ENCODE measurements around the gene CA11. TPM values are rescaled to one million over a fixed set of nuclear protein-coding genes. Genes with fewer than 3 reads are reported as not detected.

Gene CA11
- polyA plus RNA-seq, 5 donors = 3.8 to 7.5 (median 5.7) TPM

DNA sequence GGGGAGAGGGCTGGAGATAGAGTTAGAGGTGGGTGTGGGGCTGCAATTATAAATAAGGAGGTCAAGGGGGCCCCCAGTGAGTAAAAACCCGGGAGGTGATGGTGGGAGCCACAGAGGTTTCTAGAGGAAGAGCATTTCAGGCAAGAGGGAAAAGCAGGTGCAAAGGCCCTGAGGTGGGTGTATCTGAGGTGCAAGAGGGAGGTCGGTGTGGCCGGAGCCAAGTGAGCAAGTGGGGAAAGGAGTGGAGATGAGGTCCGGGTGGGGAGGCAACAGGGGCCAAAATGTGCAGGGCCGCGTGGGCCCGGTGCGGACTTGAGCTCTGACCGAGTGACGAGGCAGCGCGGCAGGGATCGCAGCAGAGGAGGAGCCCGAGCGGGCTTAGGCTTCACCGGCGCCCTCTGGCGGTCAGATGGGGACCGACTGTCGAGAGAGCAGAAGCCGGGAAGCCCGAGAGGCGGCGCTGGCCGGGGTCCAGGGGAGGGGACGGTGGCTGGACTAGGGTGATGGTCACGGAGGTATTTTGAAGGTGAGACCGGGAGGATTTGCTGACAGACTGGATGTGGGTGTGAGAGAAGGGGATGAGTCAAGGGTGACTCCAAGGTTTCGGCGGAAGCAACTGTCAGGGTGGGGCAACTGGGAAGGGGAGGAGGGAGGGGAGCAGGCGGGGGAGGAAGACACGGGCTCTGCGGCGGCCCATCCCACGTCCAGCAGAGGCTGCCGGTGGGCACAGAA, 57.2 kb downstream of the CA11 start:
- peak; percentile 75 to 80 for DNase-seq

Other genes starting within 250 kb of the CA11 start
- 10 to 100 TPM; 17.5 to 30.9 (median 21.7) TPM for gene GRWD1, start 200.2 kb downstream of the CA11 start, polyA plus RNA-seq (ENCODE audit: insufficient read depth in 1 of 5, insufficient read length in 5 of 5, low replicate concordance in 1 of 5)
- 1 to 10 TPM in 3 of 5 donors, under 1 TPM in 2; 0.70 to 1.5 (median 1.2) TPM for gene KCNJ14, start 190.6 kb downstream of the CA11 start, polyA plus RNA-seq (ENCODE audit: insufficient read depth in 1 of 5, insufficient read length in 5 of 5, low replicate concordance in 1 of 5)
- 100 to 1,000 TPM in 2 of 5 donors, 10 to 100 TPM in 3; 72.6 to 112 (median 87.8) TPM for gene CYTH2, start 176.8 kb downstream of the CA11 start, polyA plus RNA-seq (ENCODE audit: insufficient read depth in 1 of 5, insufficient read length in 5 of 5, low replicate concordance in 1 of 5)
- 1 to 10 TPM; 1.4 to 4.0 (median 2.6) TPM for gene LMTK3, start 134.4 kb downstream of the CA11 start, polyA plus RNA-seq (ENCODE audit: insufficient read depth in 1 of 5, insufficient read length in 5 of 5, low replicate concordance in 1 of 5)
- gene SULT2B1, start 94.0 kb downstream of the CA11 start, polyA plus RNA-seq (ENCODE audit: insufficient read depth in 1 of 5, insufficient read length in 5 of 5, low replicate concordance in 1 of 5) = 1 to 10 TPM; 1.6 to 4.2 (median 3.3) TPM
- gene SPACA4, start 39.4 kb downstream of the CA11 start, polyA plus RNA-seq (ENCODE audit: insufficient read depth in 1 of 5, insufficient read length in 5 of 5, low replicate concordance in 1 of 5) = under 1 TPM; 0.11 to 0.76 (median 0.32) TPM
- gene FAM83E, start 31.1 kb downstream of the CA11 start, polyA plus RNA-seq (ENCODE audit: insufficient read depth in 1 of 5, insufficient read length in 5 of 5, low replicate concordance in 1 of 5) = 10 to 100 TPM in 2 of 5 donors, 1 to 10 TPM in 3; 3.7 to 11.6 (median 4.8) TPM
- gene RPL18, start 27.0 kb downstream of the CA11 start, polyA plus RNA-seq (ENCODE audit: insufficient read depth in 1 of 5, insufficient read length in 5 of 5, low replicate concordance in 1 of 5) = 1,000 to 10,000 TPM; 1,161 to 2,077 (median 1,395) TPM
- gene SPHK2, start 26.7 kb downstream of the CA11 start, polyA plus RNA-seq (ENCODE audit: insufficient read depth in 1 of 5, insufficient read length in 5 of 5, low replicate concordance in 1 of 5) = 10 to 100 TPM; 10.0 to 17.8 (median 11.6) TPM
- 10 to 100 TPM in 3 of 5 donors, 1 to 10 TPM in 2; 6.3 to 14.0 (median 10.5) TPM for gene DBP, start 8.8 kb downstream of the CA11 start, polyA plus RNA-seq (ENCODE audit: insufficient read depth in 1 of 5, insufficient read length in 5 of 5, low replicate concordance in 1 of 5)
- gene NTN5, start 26.8 kb upstream of the CA11 start, polyA plus RNA-seq (ENCODE audit: insufficient read depth in 1 of 5, insufficient read length in 5 of 5, low replicate concordance in 1 of 5) = 1 to 10 TPM in 3 of 5 donors, under 1 TPM in 2; 0.43 to 2.2 (median 1.5) TPM
- 1 to 10 TPM; 1.5 to 3.2 (median 2.3) TPM for gene FUT2, start 49.8 kb upstream of the CA11 start, polyA plus RNA-seq (ENCODE audit: insufficient read depth in 1 of 5, insufficient read length in 5 of 5, low replicate concordance in 1 of 5)
- 10 to 100 TPM in 1 of 5 donors, 1 to 10 TPM in 4; 4.3 to 11.8 (median 4.6) TPM for gene MAMSTR, start 73.5 kb upstream of the CA11 start, polyA plus RNA-seq (ENCODE audit: insufficient read depth in 1 of 5, insufficient read length in 5 of 5, low replicate concordance in 1 of 5)
- 10 to 100 TPM; 14.6 to 29.8 (median 17.7) TPM for gene RASIP1, start 94.4 kb upstream of the CA11 start, polyA plus RNA-seq (ENCODE audit: insufficient read depth in 1 of 5, insufficient read length in 5 of 5, low replicate concordance in 1 of 5)
- 1 to 10 TPM in 4 of 5 donors, under 1 TPM in 1; 0.40 to 2.1 (median 1.6) TPM for gene IZUMO1, start 100.7 kb upstream of the CA11 start, polyA plus RNA-seq (ENCODE audit: insufficient read depth in 1 of 5, insufficient read length in 5 of 5, low replicate concordance in 1 of 5)
- gene FUT1, start 106.5 kb upstream of the CA11 start, polyA plus RNA-seq (ENCODE audit: insufficient read depth in 1 of 5, insufficient read length in 5 of 5, low replicate concordance in 1 of 5) = 1 to 10 TPM; 4.5 to 7.0 (median 5.8) TPM
- not detected for gene FGF21, start 109.3 kb upstream of the CA11 start, polyA plus RNA-seq (ENCODE audit: insufficient read depth in 1 of 5, insufficient read length in 5 of 5, low replicate concordance in 1 of 5)
- 10 to 100 TPM; 33.3 to 58.9 (median 42.9) TPM for gene BCAT2, start 164.8 kb upstream of the CA11 start, polyA plus RNA-seq (ENCODE audit: insufficient read depth in 1 of 5, insufficient read length in 5 of 5, low replicate concordance in 1 of 5)
- gene HSD17B14, start 190.3 kb upstream of the CA11 start, polyA plus RNA-seq (ENCODE audit: insufficient read depth in 1 of 5, insufficient read length in 5 of 5, low replicate concordance in 1 of 5) = 1 to 10 TPM; 6.9 to 9.9 (median 8.6) TPM
- gene PLEKHA4, start 222.4 kb upstream of the CA11 start, polyA plus RNA-seq (ENCODE audit: insufficient read depth in 1 of 5, insufficient read length in 5 of 5, low replicate concordance in 1 of 5) = 10 to 100 TPM; 12.9 to 23.2 (median 15.5) TPM
- 10 to 100 TPM; 38.6 to 72.3 (median 53.5) TPM for gene PPP1R15A, start 226.2 kb upstream of the CA11 start, polyA plus RNA-seq (ENCODE audit: insufficient read depth in 1 of 5, insufficient read length in 5 of 5, low replicate concordance in 1 of 5)